ENCODE results near the gene SRGAP1.

DNA sequence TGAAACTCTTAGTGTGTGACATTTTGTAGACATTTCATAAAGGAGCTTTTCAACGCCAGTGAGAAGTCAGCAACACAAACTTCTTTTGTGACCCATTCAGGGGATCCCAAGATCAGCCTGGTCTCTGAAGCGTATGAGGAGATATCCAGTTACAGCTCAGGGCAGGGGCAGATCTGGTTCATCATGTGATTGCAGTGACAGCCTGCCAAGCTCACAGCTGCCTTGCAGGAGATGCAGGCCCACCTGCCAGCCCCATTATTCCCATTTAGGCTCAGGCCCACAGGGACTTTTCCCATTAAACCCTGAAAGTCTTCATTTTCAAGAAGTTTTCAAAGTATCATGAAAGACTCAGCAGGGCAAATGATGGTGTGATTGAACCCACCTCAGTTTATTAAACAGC is 38.3 kb downstream of the SRGAP1 start:
- TF ChIP-seq, protein P1, sequence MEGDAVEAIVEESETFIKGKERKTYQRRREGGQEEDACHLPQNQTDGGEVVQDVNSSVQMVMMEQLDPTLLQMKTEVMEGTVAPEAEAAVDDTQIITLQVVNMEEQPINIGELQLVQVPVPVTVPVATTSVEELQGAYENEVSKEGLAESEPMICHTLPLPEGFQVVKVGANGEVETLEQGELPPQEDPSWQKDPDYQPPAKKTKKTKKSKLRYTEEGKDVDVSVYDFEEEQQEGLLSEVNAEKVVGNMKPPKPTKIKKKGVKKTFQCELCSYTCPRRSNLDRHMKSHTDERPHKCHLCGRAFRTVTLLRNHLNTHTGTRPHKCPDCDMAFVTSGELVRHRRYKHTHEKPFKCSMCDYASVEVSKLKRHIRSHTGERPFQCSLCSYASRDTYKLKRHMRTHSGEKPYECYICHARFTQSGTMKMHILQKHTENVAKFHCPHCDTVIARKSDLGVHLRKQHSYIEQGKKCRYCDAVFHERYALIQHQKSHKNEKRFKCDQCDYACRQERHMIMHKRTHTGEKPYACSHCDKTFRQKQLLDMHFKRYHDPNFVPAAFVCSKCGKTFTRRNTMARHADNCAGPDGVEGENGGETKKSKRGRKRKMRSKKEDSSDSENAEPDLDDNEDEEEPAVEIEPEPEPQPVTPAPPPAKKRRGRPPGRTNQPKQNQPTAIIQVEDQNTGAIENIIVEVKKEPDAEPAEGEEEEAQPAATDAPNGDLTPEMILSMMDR (IDR thresholded peaks at IDR 0.05), result no peak
- TF ChIP-seq EP300 (IDR thresholded peaks at IDR 0.05), result no peak

Data from stomach (tissue), 4 donors.